HepG2 (cell line): ENCODE results near the gene HTR1D. TPM values are rescaled to one million over a fixed set of nuclear protein-coding genes. Genes with fewer than 3 reads are reported as not detected.

Experiments used
- BCL6 ChIP-seq: IDR thresholded peaks from 2 replicates; pipeline ENCODE4 v1.6.1; 2016; ENCODE audit warnings: missing genetic modification reagents, missing compliant biosample characterization
- CEBPB ChIP-seq: IDR thresholded peaks from 2 replicates; pipeline ENCODE4 v1.6.1; 2011; ENCODE audit warnings: low read depth, low read length, improper control_type of control experiment, borderline replicate concordance
- FOXA1 ChIP-seq, 2 experiments: fragments of 450-650 bp in 1 of 2; sonication (generic) in 1 of 2; formaldehyde crosslinking in 1 of 2; IDR thresholded peaks; 2 replicates each; pipeline versions ENCODE4 v1.4.0 to v1.6.1; 2016 to 2020; ENCODE audit warnings: missing genetic modification reagents in 1 of 2
- HMG20A ChIP-seq: IDR thresholded peaks from 2 replicates; pipeline ENCODE4 v1.6.1; 2016; ENCODE audit warnings: borderline replicate concordance
- IKZF4 ChIP-seq: sonication (generic); formaldehyde crosslinking; IDR thresholded peaks from 2 replicates; pipeline ENCODE4 v1.5.1; 2020; ENCODE audit warnings: borderline replicate concordance, mild to moderate bottlenecking, low read depth, missing genetic modification reagents; ENCODE audit errors: not compliant biosample characterization
- ISL2 ChIP-seq: sonication (generic); formaldehyde crosslinking; IDR thresholded peaks from 2 replicates; pipeline ENCODE4 v1.5.0; 2020; ENCODE audit warnings: missing genetic modification reagents
- KDM6A ChIP-seq: IDR thresholded peaks from 2 replicates; pipeline ENCODE4 v1.6.1; 2016; ENCODE audit warnings: low read depth
- PHB2 ChIP-seq: fragments of 450-650 bp; IDR thresholded peaks from 2 replicates; pipeline ENCODE4 v1.6.1; 2018; ENCODE audit not compliant: partially characterized antibody
- SMAD9 ChIP-seq: sonication (generic); formaldehyde crosslinking; IDR thresholded peaks from 2 replicates; pipeline ENCODE4 v1.5.1; 2020; ENCODE audit warnings: mild to moderate bottlenecking, missing genetic modification reagents
- SRSF1 ChIP-seq: fragments of 200-400 bp; formaldehyde crosslinking; optimal IDR thresholded peaks from 2 replicates; pipeline ENCODE3; 2017; ENCODE audit warnings: mild to moderate bottlenecking, low read depth, low read length, moderate library complexity
- ZFYVE20 ChIP-seq: sonication (generic); formaldehyde crosslinking; IDR thresholded peaks from 2 replicates; pipeline ENCODE4 v1.8.0; 2023; ENCODE audit warnings: low read depth, mild to moderate bottlenecking, moderate library complexity, missing genetic modification reagents, borderline replicate concordance
- ZKSCAN1 ChIP-seq: fragments of 150-350 bp; IDR thresholded peaks from 2 replicates; pipeline ENCODE4 v1.6.1; 2014; ENCODE audit warnings: low read length
- ZNF318 ChIP-seq: sonication (generic); formaldehyde crosslinking; IDR thresholded peaks from 2 replicates; pipeline ENCODE4 v1.4.0; 2020; ENCODE audit warnings: mild to moderate bottlenecking, missing genetic modification reagents
- ZNF570 ChIP-seq: sonication (generic); formaldehyde crosslinking; IDR thresholded peaks from 2 replicates; pipeline ENCODE4 v1.4.0; 2020; ENCODE audit warnings: mild to moderate bottlenecking, missing genetic modification reagents, borderline replicate concordance
- ZNF639 ChIP-seq: conservative IDR thresholded peaks from 2 replicates; pipeline ENCODE4 v1.6.1; 2018; ENCODE audit warnings: missing genetic modification reagents
- ZNF652 ChIP-seq: IDR thresholded peaks from 2 replicates; pipeline ENCODE4 v1.6.1; 2016; ENCODE audit warnings: low read depth, borderline replicate concordance
- polyA plus RNA-seq, 8 experiments: library from polyadenylated mRNA; depleted of rRNA in 3 of 8; stranded (reverse) in 7 of 8; unstranded in 1 of 8; fragments of >200 nt; fragmentation: Illumina TruSeq in 4 of 8; extraction: Trizol in 4 of 8; gene quantifications; 2 replicates each; pipeline versions ENCODE4 v1.2.1 to v1.2.3, GENCODE V29; 2011 to 2016; ENCODE audit warnings: low read depth in 4 of 8, missing spikeins in 1 of 8, mixed read lengths in 1 of 8; ENCODE audit not compliant: insufficient read depth in 1 of 8
- total RNA-seq, 5 experiments: library from RNA; depleted of rRNA; stranded (reverse); fragments of >200 nt; fragmentation: Illumina TruSeq; extraction: Trizol; gene quantifications; 2 replicates each; pipeline ENCODE4 v1.2.3, GENCODE V29; 2016; ENCODE audit warnings: low read depth in 1 of 5
- TF ChIP-seq, protein P1 (sequence below): sonication (generic); formaldehyde crosslinking; IDR thresholded peaks from 2 replicates; pipeline ENCODE4 v1.4.0; 2020; ENCODE audit warnings: mild to moderate bottlenecking, missing genetic modification reagents

Gene HTR1D
- total and polyA plus RNA-seq, 2 of the 13 experiments (the other 11 are each of a cell fraction or from before 2014, with no cell fraction given), result 0.04 to 0.07 TPM

- TF ChIP-seq ZNF639 (no peak), ZNF570 (CRISPR knock-in tag) (no peak), IKZF4 (no peak), ZKSCAN1 (no peak), SMAD9 (no peak), PHB2 (no peak), ZFYVE20 (CRISPR knock-in tag) (no peak), CEBPB (peak; percentile 45; the same call in 1 of the 2 replicates), KDM6A (CRISPR knock-in tag) (no peak), SRSF1 (no peak), ISL2 (CRISPR knock-in tag) (no peak), ZNF652 (CRISPR knock-in tag) (peak; percentile 63), FOXA1 (IDR thresholded peaks at IDR 0.05) (no peak), FOXA1 (CRISPR knock-in tag; IDR thresholded peaks at IDR 0.05) (no peak), HMG20A (CRISPR knock-in tag) (no peak), BCL6 (CRISPR knock-in tag) (0 out of 2 replicates have a peak, but pooled peaks have one; percentile 27), ZNF318 (CRISPR knock-in tag) (no peak)
- TF ChIP-seq, protein P1, sequence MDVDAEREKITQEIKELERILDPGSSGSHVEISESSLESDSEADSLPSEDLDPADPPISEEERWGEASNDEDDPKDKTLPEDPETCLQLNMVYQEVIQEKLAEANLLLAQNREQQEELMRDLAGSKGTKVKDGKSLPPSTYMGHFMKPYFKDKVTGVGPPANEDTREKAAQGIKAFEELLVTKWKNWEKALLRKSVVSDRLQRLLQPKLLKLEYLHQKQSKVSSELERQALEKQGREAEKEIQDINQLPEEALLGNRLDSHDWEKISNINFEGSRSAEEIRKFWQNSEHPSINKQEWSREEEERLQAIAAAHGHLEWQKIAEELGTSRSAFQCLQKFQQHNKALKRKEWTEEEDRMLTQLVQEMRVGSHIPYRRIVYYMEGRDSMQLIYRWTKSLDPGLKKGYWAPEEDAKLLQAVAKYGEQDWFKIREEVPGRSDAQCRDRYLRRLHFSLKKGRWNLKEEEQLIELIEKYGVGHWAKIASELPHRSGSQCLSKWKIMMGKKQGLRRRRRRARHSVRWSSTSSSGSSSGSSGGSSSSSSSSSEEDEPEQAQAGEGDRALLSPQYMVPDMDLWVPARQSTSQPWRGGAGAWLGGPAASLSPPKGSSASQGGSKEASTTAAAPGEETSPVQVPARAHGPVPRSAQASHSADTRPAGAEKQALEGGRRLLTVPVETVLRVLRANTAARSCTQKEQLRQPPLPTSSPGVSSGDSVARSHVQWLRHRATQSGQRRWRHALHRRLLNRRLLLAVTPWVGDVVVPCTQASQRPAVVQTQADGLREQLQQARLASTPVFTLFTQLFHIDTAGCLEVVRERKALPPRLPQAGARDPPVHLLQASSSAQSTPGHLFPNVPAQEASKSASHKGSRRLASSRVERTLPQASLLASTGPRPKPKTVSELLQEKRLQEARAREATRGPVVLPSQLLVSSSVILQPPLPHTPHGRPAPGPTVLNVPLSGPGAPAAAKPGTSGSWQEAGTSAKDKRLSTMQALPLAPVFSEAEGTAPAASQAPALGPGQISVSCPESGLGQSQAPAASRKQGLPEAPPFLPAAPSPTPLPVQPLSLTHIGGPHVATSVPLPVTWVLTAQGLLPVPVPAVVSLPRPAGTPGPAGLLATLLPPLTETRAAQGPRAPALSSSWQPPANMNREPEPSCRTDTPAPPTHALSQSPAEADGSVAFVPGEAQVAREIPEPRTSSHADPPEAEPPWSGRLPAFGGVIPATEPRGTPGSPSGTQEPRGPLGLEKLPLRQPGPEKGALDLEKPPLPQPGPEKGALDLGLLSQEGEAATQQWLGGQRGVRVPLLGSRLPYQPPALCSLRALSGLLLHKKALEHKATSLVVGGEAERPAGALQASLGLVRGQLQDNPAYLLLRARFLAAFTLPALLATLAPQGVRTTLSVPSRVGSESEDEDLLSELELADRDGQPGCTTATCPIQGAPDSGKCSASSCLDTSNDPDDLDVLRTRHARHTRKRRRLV, result no peak
Observed at GRCh38 chr1:23177031-23177430, 40.3 kb downstream of the HTR1D start (continued).
